NCI-H226 (cell line): ENCODE measurements around the gene MRPL54.

Experiments
- DNase-seq: peaks from one replicate; pipeline ENCODE4 v3.0.0-alpha.2; 2015

Gene MRPL54

GRCh38 chr19:3770136-3770999 lies 7.9 kb downstream of the MRPL54 start:
- DNase-seq, result no peak

DNA sequence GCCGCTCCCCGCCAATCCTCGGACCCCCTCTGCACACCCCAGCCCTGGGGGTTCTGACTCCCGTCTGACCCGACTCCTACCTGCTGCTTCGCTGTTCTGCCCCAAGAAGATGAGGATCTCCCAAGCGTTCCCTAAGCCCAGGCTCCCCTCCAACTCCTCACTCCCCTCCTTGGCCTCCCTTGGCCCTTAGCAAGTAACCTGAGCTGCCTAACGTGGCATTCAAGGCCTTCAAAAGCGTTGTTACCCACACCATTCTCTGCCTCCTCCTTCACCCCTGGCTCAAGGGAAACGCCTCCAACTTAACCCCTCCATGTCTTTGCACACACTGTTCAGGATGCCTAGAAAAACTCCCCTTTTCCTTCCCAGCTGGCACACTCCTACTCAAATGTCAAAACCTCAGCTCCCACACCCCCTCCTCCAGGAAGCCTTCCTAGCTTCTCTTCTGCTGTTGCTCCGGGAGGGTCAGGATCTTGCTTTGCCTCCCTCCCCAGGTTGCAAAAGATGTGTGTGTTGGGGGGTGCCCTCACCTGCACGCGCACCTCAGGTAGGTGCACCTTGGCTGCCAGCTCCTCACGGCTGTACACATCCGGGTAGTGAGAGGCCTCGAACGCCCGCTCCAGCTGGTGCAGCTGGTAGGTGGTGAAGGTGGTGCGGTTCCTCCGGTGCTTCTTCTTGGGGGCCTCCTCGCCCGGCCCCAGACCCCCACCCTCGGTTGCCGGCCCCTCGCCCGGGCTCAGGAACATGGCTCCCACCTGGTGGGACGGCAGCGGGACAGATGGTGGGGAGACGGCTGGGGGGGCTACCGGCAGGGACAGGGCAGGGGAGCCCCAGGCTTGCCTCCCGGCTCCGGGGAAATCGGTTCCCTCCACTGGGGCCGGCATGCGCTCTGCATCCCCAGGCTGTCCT lies 8.8 kb downstream of the MRPL54 start:
- no peak for DNase-seq

DNA sequence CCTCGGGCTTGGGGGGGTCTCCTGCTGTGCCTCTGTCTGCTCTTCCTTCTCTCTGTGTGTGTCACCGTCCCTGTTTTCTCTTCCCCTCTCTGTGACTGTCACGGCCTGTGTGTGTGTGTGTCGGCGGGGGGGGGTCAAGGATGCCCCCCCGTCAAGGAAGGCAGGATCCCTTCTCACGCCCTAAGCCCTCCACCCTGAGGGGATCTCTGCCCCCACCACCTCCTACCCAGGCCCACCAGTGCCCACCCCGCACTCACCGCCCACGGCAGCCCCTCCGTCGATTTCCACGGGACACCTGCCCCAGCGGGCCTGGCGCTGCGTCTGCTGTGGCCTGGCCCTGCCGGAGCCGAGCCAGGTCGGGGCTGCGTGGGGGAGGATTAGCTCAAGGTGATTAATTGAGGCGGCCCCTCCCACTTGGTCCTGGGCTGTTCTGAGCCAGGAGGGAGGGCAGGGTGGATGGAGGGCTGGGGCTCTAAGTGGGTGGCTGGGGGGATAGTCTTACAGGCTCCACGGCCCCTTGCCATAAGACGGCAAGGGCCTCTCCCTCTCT lies 9.5 kb downstream of the MRPL54 start, which contains the start of gene RAX2:
TSS of gene RAX2 (minus strand) at position 323 of the 550 bp plus-strand sequence. CDS start 486 bp downstream, outside the sequence.
- no peak for DNase-seq

DNA sequence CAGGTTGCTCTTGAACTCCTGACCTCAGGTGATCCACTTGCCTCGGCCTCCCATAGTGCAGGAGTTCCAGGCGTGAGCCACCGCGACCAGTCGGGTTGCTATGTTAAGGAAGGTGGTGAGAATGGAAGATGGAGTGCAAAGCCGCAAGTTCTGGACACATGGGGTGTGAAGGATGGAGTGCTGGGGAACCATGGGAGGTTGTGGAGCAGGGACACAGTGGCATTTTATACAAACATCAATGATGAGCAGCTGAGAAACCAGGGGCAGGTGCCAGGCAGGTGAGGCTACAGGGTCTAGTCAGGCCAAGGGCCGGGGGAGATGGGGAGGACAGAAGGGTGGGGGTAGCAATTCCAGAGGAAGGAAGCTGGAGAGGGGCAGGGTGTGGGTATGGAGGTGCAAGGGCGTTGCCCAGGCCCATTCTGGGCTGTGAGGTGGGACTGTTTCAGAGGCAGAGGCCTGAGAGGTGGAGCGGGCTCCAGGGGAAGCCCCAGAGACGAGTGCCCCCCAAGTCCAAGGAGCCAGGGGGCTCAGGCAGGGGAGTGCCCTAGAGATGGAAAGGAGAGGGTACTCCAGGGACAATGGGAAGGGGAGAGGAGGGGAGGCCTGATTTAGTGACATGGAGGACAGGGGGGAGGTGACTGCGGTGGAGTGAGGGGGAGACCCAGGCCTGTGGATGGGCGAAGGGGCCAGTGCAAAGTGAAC lies 11.5 kb downstream of the MRPL54 start:
- DNase-seq, result no peak

- DNase-seq, result no peak
Observed at GRCh38 chr19:3774621-3775373, 12.3 kb downstream of the MRPL54 start.

DNA sequence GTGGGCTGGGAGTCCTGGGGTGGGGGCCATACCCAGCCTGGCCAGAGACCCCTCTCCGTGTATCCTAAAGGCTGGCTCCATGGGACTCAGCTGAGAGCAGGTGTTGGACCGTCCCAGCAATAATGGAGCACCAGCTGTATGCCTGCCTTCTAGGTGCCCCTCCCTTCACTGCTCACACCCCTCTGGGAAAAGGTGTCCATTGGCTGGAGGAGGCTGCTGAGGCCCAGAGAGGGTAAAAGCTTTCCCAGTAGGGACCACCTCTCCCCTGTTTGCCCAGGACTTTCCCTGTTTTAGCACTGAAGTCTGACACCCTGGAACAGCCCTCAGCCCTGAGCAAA lies 12.9 kb downstream of the MRPL54 start:
- DNase-seq, result no peak

DNA sequence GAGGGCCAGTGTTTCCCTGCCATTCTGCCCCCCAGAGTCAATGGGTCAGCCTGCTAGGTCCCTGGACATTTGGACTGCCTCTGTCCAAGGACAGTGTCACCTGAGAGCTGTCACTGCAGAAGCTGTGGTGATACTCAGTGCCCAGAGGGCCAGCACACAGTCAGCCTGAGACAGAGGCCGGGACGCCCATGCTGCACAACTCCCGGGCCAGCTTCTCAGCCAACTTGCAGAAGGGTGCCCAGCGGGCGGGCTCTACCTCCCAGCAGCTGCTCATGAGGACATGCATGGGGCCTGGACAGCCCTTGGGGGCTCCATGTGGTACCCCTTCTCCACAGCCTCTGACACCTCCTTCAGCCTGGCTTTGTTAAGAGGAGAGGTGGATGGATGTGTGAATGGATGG lies 13.3 kb downstream of the MRPL54 start:
- DNase-seq, result no peak

DNA sequence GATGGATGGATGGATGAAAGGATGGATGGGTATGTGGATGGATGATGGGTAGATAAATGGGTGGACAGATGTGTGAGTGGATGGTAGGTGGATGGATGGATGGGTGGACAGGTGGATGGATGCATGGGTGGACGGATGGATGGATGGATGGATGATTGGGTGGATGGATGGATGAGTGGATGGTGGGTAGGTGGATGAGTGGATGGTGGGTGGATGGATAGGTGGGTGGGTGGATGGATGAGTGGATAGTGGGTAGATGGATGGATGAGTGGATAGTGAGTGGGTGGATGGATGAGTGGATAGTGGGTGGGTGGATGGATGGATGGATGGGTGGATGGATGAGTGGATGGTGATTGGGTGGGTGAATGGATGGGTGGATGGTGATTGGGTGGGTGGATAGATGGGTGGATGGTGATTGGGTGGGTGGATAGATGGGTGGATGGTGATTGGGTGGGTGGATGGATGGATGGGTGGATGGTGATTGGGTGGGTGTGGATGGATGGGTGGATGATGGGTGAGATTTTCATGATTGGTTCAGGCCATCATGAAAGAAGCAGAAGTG lies 14.1 kb downstream of the MRPL54 start:
- DNase-seq, result no peak

GRCh38 chr19:3778104-3778867 lies 15.8 kb downstream of the MRPL54 start:
- DNase-seq, result no peak

DNA sequence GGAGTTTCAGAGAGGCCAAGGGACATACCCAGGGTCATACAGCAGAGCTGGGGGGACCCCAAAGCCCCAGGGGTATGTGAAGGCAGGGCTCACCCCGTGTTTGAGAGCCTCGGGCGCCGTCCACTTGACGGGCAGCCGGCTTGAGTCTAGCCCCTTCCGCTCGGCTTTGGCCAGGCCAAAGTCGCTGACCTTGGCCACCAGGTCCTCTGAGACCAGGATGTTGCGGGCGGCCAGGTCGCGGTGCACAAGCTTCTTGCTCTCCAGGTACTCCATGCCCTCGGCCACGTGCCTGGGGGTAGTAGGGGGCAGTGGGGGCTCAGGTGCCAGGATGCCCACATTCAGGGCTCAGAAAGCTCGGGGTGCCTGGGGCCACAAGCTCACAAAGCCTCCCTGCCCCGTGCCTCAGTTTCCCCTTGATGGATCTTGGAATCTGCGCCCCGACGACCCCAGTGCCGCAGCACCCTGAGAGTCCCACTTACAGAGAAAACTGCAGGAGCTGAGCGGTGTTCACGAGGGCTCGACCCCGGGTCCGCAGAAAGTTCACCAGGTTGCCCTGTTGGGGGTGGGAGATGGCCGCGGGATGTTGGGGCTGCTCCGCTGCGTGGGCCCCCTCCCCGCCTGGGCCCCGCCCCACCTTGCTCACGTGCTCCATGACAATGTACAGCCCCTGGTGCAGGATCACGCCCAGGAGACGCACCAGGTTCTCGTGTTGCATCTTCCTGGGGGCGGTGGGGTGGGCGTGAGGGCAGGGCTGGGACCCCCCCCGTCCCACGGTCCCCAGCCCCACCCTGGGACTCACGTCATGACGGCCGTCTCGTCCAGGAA lies 16.6 kb downstream of the MRPL54 start:
- DNase-seq, result no peak

DNA sequence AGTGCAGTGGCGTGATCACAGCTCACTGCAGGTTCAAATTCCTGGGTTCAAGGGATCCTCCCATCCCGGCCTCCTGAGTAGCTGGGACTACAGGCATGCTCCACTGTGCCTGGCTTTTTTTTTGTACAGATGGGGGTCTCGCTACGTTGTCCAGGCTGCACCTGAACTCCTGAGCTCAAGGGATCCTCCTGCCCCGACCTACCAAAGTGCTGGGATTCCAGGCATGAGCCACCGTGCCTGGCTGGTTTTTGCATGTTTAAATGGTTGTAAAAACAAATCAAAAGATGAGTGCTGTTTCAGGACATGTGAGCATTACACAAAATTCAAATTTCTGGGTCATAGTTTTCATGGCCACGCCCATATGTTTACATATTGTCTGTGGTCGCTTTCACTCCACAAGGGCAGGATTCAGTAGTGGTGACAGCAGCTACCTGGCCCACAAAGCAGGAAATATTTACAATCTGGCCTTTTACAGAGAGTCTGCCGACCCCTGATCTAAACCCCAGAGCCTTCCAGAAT lies 18.4 kb downstream of the MRPL54 start:
- DNase-seq, result no peak

DNA sequence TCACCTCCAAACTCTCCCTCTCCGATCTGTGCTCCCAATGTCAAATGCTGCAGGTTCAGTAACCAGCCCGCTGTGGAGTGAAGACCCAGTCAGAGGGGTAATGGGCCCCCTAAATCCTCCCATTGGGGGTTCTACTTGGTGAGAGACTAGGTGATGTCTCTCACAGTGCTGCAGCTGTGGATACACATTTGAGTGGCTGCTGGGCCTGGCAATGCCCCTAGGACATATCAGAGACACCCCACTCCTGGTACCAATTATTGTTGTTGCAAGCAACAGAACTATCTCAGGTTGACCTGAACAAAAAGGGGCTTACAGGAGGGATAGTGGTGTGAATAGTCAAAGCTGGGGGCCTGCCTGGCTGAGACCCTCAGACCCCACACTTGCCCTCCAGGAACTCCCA lies 19.1 kb downstream of the MRPL54 start:
- no peak for DNase-seq

DNA sequence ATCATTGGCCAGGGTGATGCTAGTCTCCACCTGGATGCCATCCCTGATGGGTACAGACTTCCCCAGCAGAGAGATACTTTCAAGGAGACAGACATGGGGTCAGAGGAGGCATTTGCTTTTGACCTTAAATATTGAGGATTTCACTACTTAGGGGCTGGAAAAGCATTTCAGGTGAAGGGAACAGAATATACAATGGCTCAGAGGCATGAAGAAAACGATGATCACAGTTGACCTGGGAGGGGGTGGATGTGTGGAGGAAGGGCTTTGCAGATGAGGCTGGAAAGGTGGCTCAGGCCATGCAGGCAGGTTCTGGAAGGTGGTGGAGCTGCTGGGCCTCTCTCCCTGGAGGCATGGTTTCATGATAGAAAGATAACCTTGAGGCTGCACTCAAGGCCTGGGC lies 19.8 kb downstream of the MRPL54 start:
- no peak for DNase-seq

- no peak for DNase-seq
Observed at GRCh38 chr19:3782903-3783302, 20.4 kb downstream of the MRPL54 start.

DNA sequence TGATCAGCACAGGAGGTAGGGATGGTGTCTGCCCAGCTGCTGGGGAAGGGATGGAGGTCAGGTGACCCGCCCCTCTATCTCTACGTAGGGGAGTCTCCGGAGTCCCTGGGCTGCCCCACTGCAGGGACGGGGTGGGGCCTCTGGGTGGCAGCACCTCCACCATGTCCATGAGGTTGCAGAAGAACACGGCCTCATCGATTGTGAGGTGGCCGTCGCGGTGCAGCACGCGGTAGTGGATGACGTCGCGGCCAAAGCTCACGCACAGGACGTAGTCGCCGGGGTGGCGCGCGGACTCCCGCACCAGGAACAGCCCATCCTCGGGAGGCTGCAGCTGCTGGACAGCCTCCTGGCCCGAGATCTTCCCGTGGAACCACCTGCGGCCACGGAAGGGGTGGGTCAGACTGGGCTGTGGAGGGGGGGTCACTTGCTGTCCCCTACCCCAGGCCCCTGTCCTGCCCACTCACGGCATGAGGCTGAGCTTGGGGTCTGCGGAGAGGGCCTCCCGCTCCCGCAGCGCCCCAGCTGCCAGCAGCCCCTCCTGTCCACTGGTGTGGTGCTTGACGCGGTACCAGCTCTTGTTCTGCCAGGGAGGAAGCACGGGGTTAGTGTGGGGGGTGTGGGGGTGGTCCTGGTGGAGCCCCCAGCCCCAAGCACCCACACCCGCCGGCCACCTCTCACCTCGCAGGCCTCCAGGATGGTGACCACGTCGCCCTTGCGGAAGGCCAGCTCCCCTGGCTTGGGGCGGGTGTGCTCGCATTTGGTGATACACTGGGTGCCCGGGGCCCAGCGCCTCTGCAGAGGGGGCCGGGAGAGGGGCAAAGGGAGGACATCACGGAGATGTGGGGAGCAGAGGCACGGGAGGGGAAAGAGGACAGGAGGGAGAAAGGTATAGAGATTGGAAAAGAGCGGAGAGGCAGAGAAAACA lies 21.4 kb downstream of the MRPL54 start:
- no peak for DNase-seq

DNA sequence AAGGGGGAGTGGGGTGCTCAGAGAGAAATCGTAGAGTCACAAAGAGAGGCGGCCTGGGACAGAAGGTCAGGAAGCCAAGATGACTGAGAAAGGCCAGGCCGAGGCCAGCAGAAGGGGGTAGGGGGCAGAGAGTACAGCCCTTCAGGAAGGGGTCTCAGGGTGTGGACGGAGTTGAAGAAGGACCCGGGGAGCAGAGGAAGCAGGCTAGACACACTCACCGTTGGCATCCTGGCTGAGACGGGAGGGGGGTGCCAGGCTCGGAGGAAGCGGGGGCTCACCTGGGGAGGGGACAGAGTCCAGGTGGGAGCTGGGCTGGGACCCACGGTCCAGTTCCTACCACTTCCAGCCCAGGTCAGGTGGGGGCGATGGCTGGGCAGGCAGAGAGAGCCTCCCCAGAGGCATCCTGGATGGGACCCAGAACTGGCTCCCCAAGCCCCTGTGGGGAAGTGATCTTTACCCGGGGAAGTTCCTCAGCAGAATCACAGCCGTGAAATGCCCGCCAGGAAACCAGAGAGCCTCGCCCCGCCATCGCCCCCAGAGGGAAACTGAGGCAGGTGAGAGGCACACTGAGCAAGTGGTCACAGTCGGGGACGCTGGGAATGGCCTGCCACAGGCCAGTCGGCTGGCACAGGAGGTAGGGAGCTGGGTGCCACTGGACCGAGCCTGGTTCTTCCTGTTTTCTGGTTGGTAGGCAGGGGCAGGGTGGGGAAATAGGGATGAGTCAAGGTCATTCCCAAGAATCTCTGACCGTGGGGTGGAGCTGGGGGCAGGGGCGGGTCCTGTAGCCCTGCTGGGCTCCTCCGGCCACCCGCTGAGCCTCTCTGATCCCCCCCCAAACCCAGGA lies 22.3 kb downstream of the MRPL54 start:
- peak; percentile 68 for DNase-seq

DNA sequence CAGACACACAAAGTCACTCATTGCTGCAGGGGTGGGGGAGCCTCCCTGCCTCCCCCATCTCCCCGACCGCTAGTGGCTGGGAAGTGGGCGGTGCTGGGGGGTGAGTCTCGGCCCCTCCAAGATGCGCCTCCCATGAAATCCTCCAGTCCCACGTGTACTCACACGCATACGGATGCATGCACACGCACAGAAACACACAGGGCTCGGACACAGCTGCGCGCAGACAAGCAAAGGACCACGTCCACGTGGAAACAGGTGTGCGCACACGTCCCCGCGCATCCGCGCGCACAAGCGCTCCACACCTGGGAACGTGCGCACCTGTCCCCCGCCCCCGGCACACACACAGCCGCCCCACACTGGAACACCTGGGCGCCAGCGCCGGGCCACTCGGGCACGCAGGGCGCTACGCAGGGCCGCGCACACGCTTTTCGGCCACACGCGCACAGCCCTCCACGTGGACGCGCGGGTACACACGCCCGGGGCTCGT lies 23.0 kb downstream of the MRPL54 start:
- DNase-seq, result no peak
